HEK293T (cell line): ENCODE results near the gene PTGES.

Experiments
- ARNT ChIP-seq: fragments of 450-650 bp; IDR thresholded peaks from 2 replicates; pipeline ENCODE4 v1.6.1; 2017; ENCODE audit warnings: mild to moderate bottlenecking
- BHLHE40 ChIP-seq: fragments of 450-650 bp; IDR thresholded peaks from 2 replicates; pipeline ENCODE4 v1.6.1; 2016; ENCODE audit warnings: mild to moderate bottlenecking, moderate library complexity, borderline replicate concordance
- CTBP1 ChIP-seq: fragments of 450-650 bp; IDR thresholded peaks from 2 replicates; pipeline ENCODE4 v1.6.1; 2016; ENCODE audit warnings: borderline replicate concordance
- FOXA1 ChIP-seq: fragments of 450-650 bp; IDR thresholded peaks from 2 replicates; pipeline ENCODE4 v1.6.1; 2016; ENCODE audit warnings: mild to moderate bottlenecking
- FOXM1 ChIP-seq: fragments of 450-650 bp; IDR thresholded peaks from 2 replicates; pipeline ENCODE4 v1.6.1; 2017; ENCODE audit warnings: mild to moderate bottlenecking, borderline replicate concordance
- HDGF ChIP-seq: fragments of 450-650 bp; IDR thresholded peaks from 2 replicates; pipeline ENCODE4 v1.6.1; 2017; ENCODE audit warnings: antibody characterized with exemption, borderline replicate concordance
- L3MBTL2 ChIP-seq: fragments of 450-650 bp; conservative IDR thresholded peaks from 2 replicates; pipeline ENCODE4 v1.6.1; 2016; ENCODE audit warnings: mild to moderate bottlenecking
- LEF1 ChIP-seq: fragments of 450-650 bp; IDR thresholded peaks from 2 replicates; pipeline ENCODE4 v1.6.1; 2017; ENCODE audit warnings: mild to moderate bottlenecking, borderline replicate concordance
- NFRKB ChIP-seq: fragments of 450-650 bp; IDR thresholded peaks from 2 replicates; pipeline ENCODE4 v1.6.1; 2016; ENCODE audit warnings: mild to moderate bottlenecking, moderate library complexity
- SP1 ChIP-seq: fragments of 450-650 bp; IDR thresholded peaks from 2 replicates; pipeline ENCODE4 v1.6.1; 2017
- SUZ12 ChIP-seq: fragments of 450-650 bp; IDR thresholded peaks from 2 replicates; pipeline ENCODE4 v1.6.1; 2016; ENCODE audit warnings: mild to moderate bottlenecking
- TARDBP ChIP-seq: fragments of 450-650 bp; IDR thresholded peaks from 2 replicates; pipeline ENCODE4 v1.6.1; 2016
- TF ChIP-seq, protein P1 (sequence below): fragments of 450-650 bp; IDR thresholded peaks from 2 replicates; pipeline ENCODE4 v1.6.1; 2016

DNA sequence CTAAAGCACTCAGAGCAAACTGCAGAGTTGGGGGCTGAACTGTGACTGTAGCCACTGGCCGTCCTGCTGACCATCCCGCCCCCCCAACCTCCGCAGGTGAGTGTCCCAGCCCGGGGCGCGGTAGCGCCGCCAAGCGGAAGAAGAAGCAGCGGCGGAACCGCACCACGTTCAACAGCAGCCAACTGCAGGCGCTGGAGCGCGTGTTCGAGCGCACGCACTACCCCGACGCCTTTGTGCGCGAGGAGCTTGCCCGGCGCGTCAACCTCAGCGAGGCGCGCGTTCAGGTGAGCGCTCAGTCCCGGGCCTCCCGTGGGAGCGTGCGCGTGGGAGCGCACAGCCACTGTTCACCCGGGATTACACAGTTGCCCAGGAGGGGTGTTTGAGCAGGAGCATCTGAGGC lies 33.7 kb downstream of the PTGES start:
- TF ChIP-seq, protein P1, sequence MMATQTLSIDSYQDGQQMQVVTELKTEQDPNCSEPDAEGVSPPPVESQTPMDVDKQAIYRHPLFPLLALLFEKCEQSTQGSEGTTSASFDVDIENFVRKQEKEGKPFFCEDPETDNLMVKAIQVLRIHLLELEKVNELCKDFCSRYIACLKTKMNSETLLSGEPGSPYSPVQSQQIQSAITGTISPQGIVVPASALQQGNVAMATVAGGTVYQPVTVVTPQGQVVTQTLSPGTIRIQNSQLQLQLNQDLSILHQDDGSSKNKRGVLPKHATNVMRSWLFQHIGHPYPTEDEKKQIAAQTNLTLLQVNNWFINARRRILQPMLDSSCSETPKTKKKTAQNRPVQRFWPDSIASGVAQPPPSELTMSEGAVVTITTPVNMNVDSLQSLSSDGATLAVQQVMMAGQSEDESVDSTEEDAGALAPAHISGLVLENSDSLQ, result no peak
- no peak for TF ChIP-seq SP1
- no peak for TF ChIP-seq FOXM1
- no peak for TF ChIP-seq BHLHE40
- TF ChIP-seq TARDBP, result no peak
- TF ChIP-seq ARNT, result no peak
- TF ChIP-seq SUZ12, result no peak
- TF ChIP-seq L3MBTL2, result no peak
- TF ChIP-seq NFRKB, result no peak
- TF ChIP-seq LEF1, result no peak
- TF ChIP-seq FOXA1, result no peak
- TF ChIP-seq HDGF, result no peak
- TF ChIP-seq CTBP1, result no peak
